Fibroblast of skin of back (primary cell): ENCODE data around the gene ANO4.

Source experiments
- DNase-seq: peaks from one replicate; pipeline ENCODE4 v3.0.0-alpha.2; 2013

Gene ANO4

GRCh38 chr12:100808777-100809176, 14.2 kb downstream of the ANO4 start:
- no peak for DNase-seq

GRCh38 chr12:100820314-100820713, 25.7 kb downstream of the ANO4 start:
- no peak for DNase-seq

- DNase-seq, result peak; percentile 34
These were observed 29.4 kb downstream of the ANO4 start for GRCh38 chr12:100823963-100824362.

GRCh38 chr12:100824476-100824875, 29.9 kb downstream of the ANO4 start:
- DNase-seq, result no peak

GRCh38 chr12:100826323-100826722, 31.7 kb downstream of the ANO4 start:
- DNase-seq, result peak; percentile 41

- DNase-seq, result peak; percentile 15
These were observed 33.4 kb downstream of the ANO4 start for GRCh38 chr12:100827901-100828520.

- no peak for DNase-seq
These were observed 35.6 kb downstream of the ANO4 start for GRCh38 chr12:100830003-100830795.

- DNase-seq, result no peak
These were observed 38.7 kb downstream of the ANO4 start for GRCh38 chr12:100833282-100833681.

GRCh38 chr12:100840748-100841147, 46.2 kb downstream of the ANO4 start:
- no peak for DNase-seq

- DNase-seq, result no peak
These were observed 47.6 kb downstream of the ANO4 start for GRCh38 chr12:100842156-100842555.

- no peak for DNase-seq
These were observed 48.5 kb downstream of the ANO4 start for GRCh38 chr12:100843061-100843460.

- no peak for DNase-seq
These were observed 50.5 kb downstream of the ANO4 start for GRCh38 chr12:100845095-100845494.

- no peak for DNase-seq
These were observed 57.1 kb downstream of the ANO4 start for GRCh38 chr12:100851637-100852036.

GRCh38 chr12:100857418-100857817, 62.8 kb downstream of the ANO4 start:
- DNase-seq, result no peak

GRCh38 chr12:100857971-100858370, 63.4 kb downstream of the ANO4 start:
- no peak for DNase-seq

- no peak for DNase-seq
These were observed 64.1 kb downstream of the ANO4 start for GRCh38 chr12:100858656-100859055.

GRCh38 chr12:100859063-100859627, 64.6 kb downstream of the ANO4 start:
- DNase-seq, result no peak

- no peak for DNase-seq
These were observed 66.0 kb downstream of the ANO4 start for GRCh38 chr12:100860611-100861010.

GRCh38 chr12:100862676-100863075, 68.1 kb downstream of the ANO4 start:
- no peak for DNase-seq

- DNase-seq, result no peak
These were observed 69.8 kb downstream of the ANO4 start for GRCh38 chr12:100864366-100864765.

- DNase-seq, result no peak
These were observed 73.2 kb downstream of the ANO4 start for GRCh38 chr12:100867639-100868393.

- peak; percentile 33 for DNase-seq
These were observed 73.9 kb downstream of the ANO4 start for GRCh38 chr12:100868487-100868886.

GRCh38 chr12:100871195-100871734, 76.7 kb downstream of the ANO4 start:
- DNase-seq, result no peak
